Measurements from ENCODE around the gene ZNF276.

Gene ZNF276

DNA sequence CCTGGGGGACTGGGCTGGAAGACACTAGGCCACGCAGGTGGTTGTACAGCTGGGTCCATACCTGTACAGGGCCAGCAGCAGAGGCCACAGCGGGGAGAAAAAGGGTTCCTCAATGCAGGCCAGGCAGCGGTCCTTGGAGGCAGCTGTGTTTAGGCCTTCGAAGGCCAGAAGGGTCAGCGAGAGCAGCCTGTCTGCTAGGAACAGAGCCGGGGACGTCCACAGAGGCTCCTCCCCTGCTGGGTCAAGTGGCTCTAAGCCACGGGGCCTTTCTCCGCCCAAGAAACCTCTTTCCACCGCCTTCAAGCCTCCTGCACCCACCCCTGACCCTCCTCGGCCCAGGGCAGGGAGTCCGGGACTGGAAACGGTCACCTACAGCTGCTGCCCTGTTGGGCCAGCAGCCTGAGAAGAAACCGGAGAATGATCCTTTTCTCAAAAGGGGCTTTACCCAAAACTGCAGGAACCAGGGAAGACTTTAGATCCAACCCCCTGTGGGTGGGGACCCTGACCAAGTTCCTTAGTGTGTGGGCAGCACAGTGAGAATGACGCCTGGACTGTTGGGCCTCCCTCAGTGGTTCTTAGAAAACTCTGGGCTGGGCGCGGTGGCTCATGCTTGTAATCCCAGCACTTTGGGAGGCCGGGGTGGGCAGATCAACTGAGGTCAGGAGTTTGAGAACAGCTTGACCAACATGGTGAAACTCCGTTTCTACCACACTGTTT lies 11.5 kb upstream of the ZNF276 start:
- Histone ChIP-seq H3K4me3 (ENCODE audit: low read length) (no peak overlapping the region), H3K9me3 (ENCODE audit: control insufficient read depth, low read length) (no peaks in the 10 kb centered on the region), H3K9ac (ENCODE audit: low read length) (no peak overlapping the region), H3K27me3 (ENCODE audit: control insufficient read depth, insufficient read depth, low read length) (no peaks in the 10 kb centered on the region), H3K36me3 (ENCODE audit: control insufficient read depth, insufficient read depth, low read length) (no peaks in the 10 kb centered on the region), H3K4me1 (ENCODE audit: control insufficient read depth, insufficient read depth, low read length) (peaks cover 3% of the 10 kb centered on the region)

DNA sequence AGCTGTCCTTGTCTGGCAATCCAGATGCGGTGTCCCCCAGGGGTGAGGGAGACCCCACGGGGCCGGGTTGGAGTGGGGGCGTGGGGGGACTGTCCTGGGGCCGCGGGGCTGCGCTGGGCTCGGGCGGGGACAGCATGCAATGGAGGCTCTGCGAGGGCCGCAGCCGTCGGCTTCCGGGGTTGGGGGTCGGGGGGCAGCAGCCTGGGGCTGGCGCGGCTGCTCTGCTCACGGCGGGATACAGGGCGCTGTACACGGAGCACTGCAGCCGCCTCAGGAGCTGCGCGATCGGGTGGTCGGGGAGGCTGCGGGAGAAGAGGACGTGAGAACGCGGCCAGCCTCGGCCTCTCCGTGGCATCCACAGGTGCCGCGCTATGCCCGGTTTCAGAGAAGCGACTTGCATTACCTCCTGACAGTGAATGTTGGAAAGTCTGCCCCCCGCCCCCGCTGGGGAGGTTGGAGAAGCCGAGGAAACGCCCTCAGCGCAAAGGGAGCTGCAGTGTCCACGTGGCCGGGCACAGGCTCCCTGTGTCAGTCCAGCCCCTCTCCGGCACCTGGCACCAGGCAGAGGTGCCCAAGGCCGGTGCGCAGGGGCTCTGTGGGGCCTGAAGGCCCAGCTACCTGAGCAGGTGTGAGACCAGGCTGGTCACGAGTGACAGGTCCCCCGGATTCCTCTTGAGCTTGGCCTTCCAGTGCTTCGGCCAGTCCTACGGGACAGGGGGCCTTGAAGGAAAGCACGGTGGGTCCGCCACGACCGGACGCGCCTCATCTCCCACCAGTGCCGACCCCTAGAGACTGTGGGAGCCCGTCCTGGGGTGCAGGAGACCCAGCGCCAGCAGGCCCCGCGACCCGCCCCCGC lies 10.4 kb upstream of the ZNF276 start:
- Histone ChIP-seq H3K4me1 (ENCODE audit: control insufficient read depth, insufficient read depth, low read length) (peaks cover 3% of the 10 kb centered on the region), H3K4me3 (ENCODE audit: low read length) (no peak overlapping the region), H3K27me3 (ENCODE audit: control insufficient read depth, insufficient read depth, low read length) (no peaks in the 10 kb centered on the region), H3K9ac (ENCODE audit: low read length) (no peak overlapping the region), H3K9me3 (ENCODE audit: control insufficient read depth, low read length) (no peaks in the 10 kb centered on the region), H3K36me3 (ENCODE audit: control insufficient read depth, insufficient read depth, low read length) (no peaks in the 10 kb centered on the region)

DNA sequence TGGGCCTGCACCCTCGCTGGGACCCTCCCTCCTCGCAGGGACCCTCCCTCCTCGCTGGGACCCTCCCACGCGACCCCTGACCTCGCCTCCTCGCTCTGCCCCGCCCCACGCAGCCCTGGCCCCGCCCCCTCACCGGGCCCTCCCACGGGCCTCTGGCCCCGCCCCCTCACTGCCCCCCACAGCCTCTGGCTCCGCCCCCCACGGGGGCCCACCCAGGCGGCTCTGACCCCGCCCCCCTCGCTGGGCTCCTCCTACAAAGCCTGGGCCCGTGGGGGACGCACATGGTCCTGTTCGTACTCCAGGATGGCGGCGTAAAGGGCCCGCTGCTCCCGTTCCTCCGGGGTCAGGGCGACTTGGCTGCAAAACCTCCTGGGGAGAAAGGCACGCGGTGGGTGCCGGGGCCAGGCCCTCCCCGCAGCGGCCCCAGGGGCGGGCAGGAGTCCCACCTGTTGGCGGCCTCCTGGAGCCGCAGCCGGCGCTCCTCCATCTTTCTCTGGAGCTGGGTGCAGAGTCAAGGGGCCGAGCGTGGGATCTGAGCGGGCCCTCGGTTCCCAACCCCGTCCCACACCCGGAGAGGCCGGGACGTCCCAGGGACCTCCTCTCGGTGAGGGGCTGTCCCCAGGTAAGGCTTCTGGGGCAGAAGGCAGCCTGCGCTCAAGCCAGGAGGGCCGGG lies 9.6 kb upstream of the ZNF276 start:
- no peak overlapping the region for H3K4me3 ChIP-seq (ENCODE audit: low read length)
- no peaks in the 10 kb centered on the region for H3K27me3 ChIP-seq (ENCODE audit: control insufficient read depth, insufficient read depth, low read length)
- no peaks in the 10 kb centered on the region for H3K9me3 ChIP-seq (ENCODE audit: control insufficient read depth, low read length)
- H3K36me3 ChIP-seq (ENCODE audit: control insufficient read depth, insufficient read depth, low read length): no peaks in the 10 kb centered on the region
- H3K4me1 ChIP-seq (ENCODE audit: control insufficient read depth, insufficient read depth, low read length): peaks cover 3% of the 10 kb centered on the region
- peak overlapping the region; percentile 28 for H3K9ac ChIP-seq (ENCODE audit: low read length)

DNA sequence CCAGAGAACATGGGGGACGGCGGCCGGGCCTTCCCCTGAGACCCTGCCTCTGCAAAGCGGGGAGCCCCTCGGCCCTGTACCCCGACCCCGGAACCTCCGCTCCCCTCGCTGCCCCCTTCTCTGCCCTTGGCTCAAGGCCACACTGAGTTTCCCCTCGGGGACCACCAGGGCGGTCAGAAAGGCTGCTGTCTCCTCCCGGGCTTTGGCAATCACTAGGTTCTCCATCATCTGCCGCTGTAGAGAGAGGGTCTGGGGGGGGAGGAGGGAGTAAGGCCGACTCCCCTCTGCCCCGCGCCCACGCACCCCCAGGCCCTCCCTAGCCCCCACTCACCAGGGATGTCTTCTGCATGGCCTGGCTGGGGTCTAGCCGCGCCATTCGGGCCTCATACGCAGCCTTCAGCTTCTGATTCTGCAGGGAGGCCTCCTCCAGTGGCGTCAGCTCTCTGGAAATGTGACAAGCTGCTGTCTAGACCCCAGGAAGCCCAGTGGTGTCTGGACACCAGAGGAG lies 9.0 kb upstream of the ZNF276 start:
- Histone ChIP-seq H3K9me3 (ENCODE audit: control insufficient read depth, low read length) (no peaks in the 10 kb centered on the region), H3K27me3 (ENCODE audit: control insufficient read depth, insufficient read depth, low read length) (no peaks in the 10 kb centered on the region), H3K36me3 (ENCODE audit: control insufficient read depth, insufficient read depth, low read length) (no peaks in the 10 kb centered on the region), H3K9ac (ENCODE audit: low read length) (peak overlapping the region; percentile 28), H3K4me1 (ENCODE audit: control insufficient read depth, insufficient read depth, low read length) (peaks cover 3% of the 10 kb centered on the region), H3K4me3 (ENCODE audit: low read length) (no peak overlapping the region)

DNA sequence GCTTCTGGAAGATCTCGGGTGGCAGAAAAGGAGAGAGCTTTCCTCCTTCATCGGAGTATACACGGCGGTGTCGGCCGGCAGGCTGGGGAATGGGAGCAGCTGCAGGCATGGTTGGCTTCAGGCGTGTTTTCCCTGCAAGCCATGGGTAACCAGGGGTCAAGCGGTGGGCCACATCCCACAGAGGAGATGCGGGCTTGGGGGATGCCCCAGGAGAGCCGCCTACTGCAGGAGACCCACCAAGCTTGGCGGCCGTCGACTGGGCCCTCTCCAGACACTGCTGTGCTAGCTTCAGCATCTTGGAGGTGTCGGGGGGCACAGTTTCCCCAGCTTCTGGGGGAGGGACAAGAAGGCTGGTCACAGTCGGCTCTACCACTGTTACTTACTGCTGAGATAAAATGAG lies 4.8 kb upstream of the ZNF276 start:
- peaks cover 11% of the 10 kb centered on the region for H3K4me1 ChIP-seq (ENCODE audit: control insufficient read depth, insufficient read depth, low read length)
- H3K27me3 ChIP-seq (ENCODE audit: control insufficient read depth, insufficient read depth, low read length): no peaks in the 10 kb centered on the region
- H3K9ac ChIP-seq (ENCODE audit: low read length): no peak overlapping the region
- no peaks in the 10 kb centered on the region for H3K9me3 ChIP-seq (ENCODE audit: control insufficient read depth, low read length)
- H3K36me3 ChIP-seq (ENCODE audit: control insufficient read depth, insufficient read depth, low read length): no peaks in the 10 kb centered on the region
- H3K4me3 ChIP-seq (ENCODE audit: low read length): no peak overlapping the region

DNA sequence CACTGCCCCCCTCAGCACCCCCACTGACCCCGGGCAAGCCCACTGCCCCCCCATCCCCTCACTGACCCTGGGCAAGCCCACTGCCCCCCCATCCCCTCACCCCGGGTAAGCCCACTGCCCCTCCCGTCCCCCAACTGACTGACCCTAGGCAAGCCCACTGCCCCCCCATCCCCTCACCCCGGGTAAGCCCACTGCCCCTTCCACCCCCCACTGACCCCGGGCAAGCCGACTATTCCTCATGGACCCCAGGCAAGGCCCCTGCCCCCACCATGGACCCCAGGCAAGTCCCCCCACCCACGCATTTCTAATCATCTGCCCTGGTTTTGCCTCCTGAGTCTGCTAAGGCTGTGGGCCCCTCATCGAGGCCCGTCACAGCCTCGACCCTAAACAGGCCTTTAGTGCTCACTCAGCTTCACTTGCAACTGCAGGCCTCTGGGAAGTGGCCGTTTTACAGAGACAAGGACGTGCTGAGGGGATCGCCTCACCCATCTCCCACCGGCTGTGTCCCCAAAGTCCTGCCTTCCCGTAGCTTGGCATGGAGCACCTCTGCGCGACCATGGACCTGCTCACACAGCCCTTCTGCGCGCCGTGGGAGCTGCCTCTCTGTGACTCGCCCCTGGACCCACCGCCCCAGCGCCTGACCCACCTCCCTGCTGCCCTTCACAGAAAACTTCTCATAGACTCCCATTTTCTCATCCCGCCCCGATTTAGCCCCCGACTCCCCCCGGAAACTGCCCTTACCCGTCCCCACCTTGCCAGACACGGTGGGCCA lies 4.2 kb upstream of the ZNF276 start:
- Histone ChIP-seq H3K36me3 (ENCODE audit: control insufficient read depth, insufficient read depth, low read length) (no peaks in the 10 kb centered on the region), H3K4me1 (ENCODE audit: control insufficient read depth, insufficient read depth, low read length) (peaks cover 11% of the 10 kb centered on the region), H3K9ac (ENCODE audit: low read length) (no peak overlapping the region), H3K27me3 (ENCODE audit: control insufficient read depth, insufficient read depth, low read length) (no peaks in the 10 kb centered on the region), H3K4me3 (ENCODE audit: low read length) (no peak overlapping the region), H3K9me3 (ENCODE audit: control insufficient read depth, low read length) (no peaks in the 10 kb centered on the region)

DNA sequence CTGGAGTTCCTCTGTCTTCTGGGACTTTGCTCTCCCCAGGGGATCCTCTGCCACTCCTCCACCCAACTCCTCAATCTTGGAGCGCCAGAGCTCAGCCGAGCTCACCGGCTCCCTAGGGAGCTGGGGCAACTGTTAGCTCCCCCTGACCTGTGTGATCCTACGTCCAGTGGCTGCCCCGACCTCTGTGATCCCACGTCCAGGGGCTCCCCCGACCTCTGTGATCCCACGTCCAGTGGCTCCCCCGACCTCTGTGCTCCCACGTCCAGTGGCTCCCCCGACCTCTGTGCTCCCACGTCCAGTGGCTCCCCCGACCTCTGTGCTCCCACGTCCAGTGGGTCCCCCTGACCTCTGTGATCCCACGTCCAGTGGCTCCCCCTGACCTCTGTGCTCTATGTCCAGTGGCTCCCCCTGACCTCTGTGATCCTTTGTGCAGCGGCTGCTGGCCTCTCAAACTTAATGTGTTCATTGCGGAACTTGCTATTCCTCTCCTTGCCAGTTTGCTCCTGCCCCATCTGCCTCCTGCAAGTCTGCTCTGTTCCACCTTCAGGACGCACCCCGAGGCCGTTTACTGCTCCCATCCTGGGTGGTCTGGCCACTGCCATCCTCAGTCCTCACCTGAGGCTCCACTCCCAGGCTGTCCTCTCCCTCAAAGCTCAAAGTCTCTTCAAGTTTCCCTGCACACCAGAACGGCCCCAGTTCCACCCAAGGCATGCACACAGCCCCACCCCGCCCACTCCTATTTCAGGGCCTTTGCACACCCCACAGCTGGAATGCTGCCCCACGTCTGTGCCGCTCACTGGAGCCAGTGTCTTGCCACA lies 3.4 kb upstream of the ZNF276 start:
- Histone ChIP-seq H3K4me1 (ENCODE audit: control insufficient read depth, insufficient read depth, low read length) (peaks cover 19% of the 10 kb centered on the region), H3K9ac (ENCODE audit: low read length) (no peak overlapping the region), H3K4me3 (ENCODE audit: low read length) (no peak overlapping the region), H3K9me3 (ENCODE audit: control insufficient read depth, low read length) (no peaks in the 10 kb centered on the region), H3K27me3 (ENCODE audit: control insufficient read depth, insufficient read depth, low read length) (no peaks in the 10 kb centered on the region), H3K36me3 (ENCODE audit: control insufficient read depth, insufficient read depth, low read length) (peaks cover 1% of the 10 kb centered on the region)

DNA sequence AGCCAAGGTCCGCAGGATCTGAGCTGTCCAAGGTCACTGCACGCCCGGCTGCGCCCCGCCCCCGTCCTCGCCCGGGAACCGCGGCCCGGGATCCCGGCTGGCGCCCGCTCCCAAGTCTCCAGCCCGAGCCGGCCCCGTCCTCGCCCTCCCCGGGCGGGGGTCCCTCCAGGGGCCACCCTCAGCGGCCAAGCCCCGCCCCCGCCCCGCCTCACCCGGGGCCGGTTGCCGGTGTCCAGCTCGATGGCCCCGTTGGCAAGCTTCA lies 855 bp upstream of the ZNF276 start:
- Histone ChIP-seq H3K9me3 (ENCODE audit: control insufficient read depth, low read length) (no peaks in the 10 kb centered on the region), H3K36me3 (ENCODE audit: control insufficient read depth, insufficient read depth, low read length) (peaks cover 14% of the 10 kb centered on the region), H3K27me3 (ENCODE audit: control insufficient read depth, insufficient read depth, low read length) (no peaks in the 10 kb centered on the region), H3K4me3 (ENCODE audit: low read length) (peak overlapping the region; percentile 31), H3K4me1 (ENCODE audit: control insufficient read depth, insufficient read depth, low read length) (peaks cover 32% of the 10 kb centered on the region), H3K9ac (ENCODE audit: low read length) (peak overlapping the region; percentile 75)

DNA sequence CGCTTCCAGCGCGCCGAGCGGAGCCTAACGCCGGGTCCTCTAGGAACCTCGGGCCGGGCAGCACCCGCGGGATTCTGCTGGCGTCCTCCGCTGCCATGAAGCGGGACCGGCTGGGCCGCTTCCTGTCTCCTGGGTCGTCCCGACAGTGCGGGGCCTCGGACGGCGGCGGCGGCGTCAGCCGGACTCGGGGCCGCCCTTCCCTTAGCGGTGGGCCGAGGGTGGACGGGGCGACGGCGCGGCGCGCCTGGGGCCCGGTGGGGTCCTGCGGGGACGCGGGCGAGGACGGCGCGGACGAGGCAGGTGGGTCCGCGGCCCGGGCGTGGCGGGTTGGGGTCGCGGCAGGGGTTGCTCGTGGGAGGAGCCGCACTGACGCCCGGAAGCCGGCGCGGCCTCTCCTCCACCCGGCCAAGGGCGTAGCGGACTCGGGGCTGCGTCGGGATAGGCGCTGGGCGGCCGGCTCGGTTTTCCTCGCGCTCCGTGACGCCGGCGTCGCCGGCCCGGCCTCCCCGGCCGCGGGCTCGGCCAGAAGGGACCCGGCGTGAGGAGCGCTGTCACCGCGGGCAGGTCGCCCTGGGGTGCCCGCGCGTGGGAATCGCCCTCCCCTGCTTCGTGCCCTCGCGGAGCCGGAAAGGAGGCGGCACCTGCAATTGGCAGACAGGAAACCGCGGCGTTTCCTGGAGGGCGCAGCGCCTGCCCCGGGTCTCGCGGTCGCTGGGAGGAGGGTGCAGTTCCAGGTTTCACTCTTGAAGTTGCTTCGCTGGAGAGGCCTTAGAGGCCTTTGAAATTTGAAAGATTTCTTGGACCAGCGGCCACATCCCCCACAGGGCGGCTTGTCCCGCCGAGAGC lies 432 bp downstream of the ZNF276 start:
- H3K36me3 ChIP-seq (ENCODE audit: control insufficient read depth, insufficient read depth, low read length): peaks cover 14% of the 10 kb centered on the region
- peaks cover 32% of the 10 kb centered on the region for H3K4me1 ChIP-seq (ENCODE audit: control insufficient read depth, insufficient read depth, low read length)
- peak overlapping the region; percentile 75 for H3K9ac ChIP-seq (ENCODE audit: low read length)
- no peaks in the 10 kb centered on the region for H3K27me3 ChIP-seq (ENCODE audit: control insufficient read depth, insufficient read depth, low read length)
- no peaks in the 10 kb centered on the region for H3K9me3 ChIP-seq (ENCODE audit: control insufficient read depth, low read length)
- H3K4me3 ChIP-seq (ENCODE audit: low read length): peak overlapping the region; percentile 46

DNA sequence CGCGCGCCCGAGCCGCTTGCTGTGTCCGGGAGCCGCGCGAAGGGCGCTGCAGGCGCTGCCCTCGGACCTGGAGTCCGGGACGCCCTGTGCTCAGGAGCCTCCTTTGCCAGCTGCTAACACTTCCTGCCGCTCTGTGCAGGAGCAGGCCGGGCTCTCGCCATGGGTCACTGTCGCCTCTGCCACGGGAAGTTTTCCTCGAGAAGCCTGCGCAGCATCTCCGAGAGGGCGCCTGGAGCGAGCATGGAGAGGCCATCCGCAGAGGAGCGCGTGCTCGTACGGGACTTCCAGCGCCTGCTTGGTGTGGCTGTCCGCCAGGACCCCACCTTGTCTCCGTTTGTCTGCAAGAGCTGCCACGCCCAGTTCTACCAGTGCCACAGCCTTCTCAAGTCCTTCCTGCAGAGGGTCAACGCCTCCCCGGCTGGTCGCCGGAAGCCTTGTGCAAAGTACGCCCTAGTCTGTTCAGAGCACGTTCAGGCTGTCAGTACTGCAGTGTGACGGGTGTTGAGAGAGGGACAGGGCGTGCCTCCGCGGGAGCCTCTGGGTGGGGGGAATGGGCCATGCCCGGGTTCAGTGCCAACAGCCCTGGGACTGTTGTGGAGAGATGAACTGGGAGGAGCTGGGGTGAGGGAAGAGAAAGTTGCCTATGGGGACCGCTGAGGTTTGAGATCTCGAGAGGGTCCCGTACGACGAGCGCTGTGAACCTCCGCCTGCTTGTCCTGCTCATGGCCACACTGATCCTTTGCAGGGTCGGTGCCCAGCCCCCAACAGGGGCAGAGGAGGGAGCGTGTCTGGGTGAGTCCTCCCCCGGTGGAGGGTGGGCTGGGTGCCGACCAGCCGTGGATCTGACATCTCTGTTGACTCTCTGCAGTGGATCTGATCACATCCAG lies 1.3 kb downstream of the ZNF276 start:
- H3K9ac ChIP-seq (ENCODE audit: low read length): peak overlapping the region; percentile 75
- peaks cover 32% of the 10 kb centered on the region for H3K4me1 ChIP-seq (ENCODE audit: control insufficient read depth, insufficient read depth, low read length)
- no peaks in the 10 kb centered on the region for H3K27me3 ChIP-seq (ENCODE audit: control insufficient read depth, insufficient read depth, low read length)
- H3K36me3 ChIP-seq (ENCODE audit: control insufficient read depth, insufficient read depth, low read length): peaks cover 23% of the 10 kb centered on the region
- no peaks in the 10 kb centered on the region for H3K9me3 ChIP-seq (ENCODE audit: control insufficient read depth, low read length)
- H3K4me3 ChIP-seq (ENCODE audit: low read length): peak overlapping the region; percentile 46
